B cell (primary cell): ENCODE measurements around the gene FGF3. TPM values are rescaled to one million over a fixed set of nuclear protein-coding genes. Genes with fewer than 3 reads are reported as not detected.

Experiments used
- ATAC-seq: fragments of 200-7000 bp; cut with Tn5 transposase; one replicate; pipeline ENCODE4 v1.10.0; 2021; ENCODE audit warnings: low read depth, mild to moderate bottlenecking, moderate number of reproducible peaks, moderate library complexity
- CTCF ChIA-PET: fragments of 350-600 bp; sonication (Branson Sonifier 250); formaldehyde crosslinking; loops from one replicate; lab custom pipeline; 2021; ENCODE audit warnings: antibody characterized with exemption, inconsistent platforms; lab: Charles Lee
- POLR2A ChIA-PET: fragments of 350-600 bp; sonication (Branson Sonifier 250); formaldehyde crosslinking; loops from one replicate; lab custom pipeline; 2021; ENCODE audit warnings: antibody characterized with exemption; lab: Charles Lee
- DNase-seq: peaks from one replicate; pipeline ENCODE4 v3.0.0; 2013
- H2AFZ ChIP-seq: 2 replicates; pipeline ENCODE4 v1.6.1; 2012; ENCODE audit warnings: mild to moderate bottlenecking, low read depth, low read length; ENCODE audit not compliant: insufficient read depth, poor library complexity, severe bottlenecking
- H3K27ac ChIP-seq, 2 donors: 1 replicate in 1 of 2; 2 replicates in 1 of 2; pipeline ENCODE4 v1.5.1; 2012 to 2013; ENCODE audit warnings: low read length in 2 of 2, mild to moderate bottlenecking in 2 of 2, moderate library complexity in 1 of 2
- H3K27me3 ChIP-seq, 4 experiments: fragments of 200-600 bp in 1 of 4; sonication (generic) in 1 of 4; replicated peaks in 1 of 4; 1 replicate in 2 of 4; 2 replicates in 2 of 4; pipeline versions ENCODE4 v1.6.1 to v1.7.0; 2013 to 2016; ENCODE audit warnings: low read length in 3 of 4, mild to moderate bottlenecking in 2 of 4, mixed read lengths in 1 of 4, moderate library complexity in 1 of 4; ENCODE audit not compliant: insufficient read depth in 4 of 4, control insufficient read depth in 3 of 4; ENCODE audit errors: control extremely low read depth in 1 of 4
- H3K36me3 ChIP-seq, 2 experiments: replicated peaks in 1 of 2; 1 replicate in 1 of 2; 2 replicates in 1 of 2; pipeline versions ENCODE4 v1.6.1 to v1.7.1; 2013; ENCODE audit warnings: low read length in 1 of 2; ENCODE audit not compliant: insufficient read depth in 2 of 2, control insufficient read depth in 1 of 2; ENCODE audit errors: control extremely low read depth in 1 of 2, extremely low read depth in 1 of 2
- H3K4me1 ChIP-seq, 2 donors: fragments of 200-600 bp in 1 of 2; sonication (generic) in 1 of 2; 1 replicate in 1 of 2; 2 replicates in 1 of 2; pipeline versions ENCODE4 v1.5.1 to v1.6.1; 2013 to 2017; ENCODE audit warnings: low read length in 2 of 2; ENCODE audit not compliant: control insufficient read depth in 2 of 2, insufficient read depth in 2 of 2
- H3K4me2 ChIP-seq: replicated peaks from 2 replicates; pipeline ENCODE3; 2012; ENCODE audit warnings: mild to moderate bottlenecking, low read depth, low read length; ENCODE audit not compliant: poor library complexity, severe bottlenecking
- H3K4me3 ChIP-seq, 5 experiments: fragments of 200-600 bp in 1 of 5; sonication (generic) in 1 of 5; 1 replicate in 3 of 5; 2 replicates in 2 of 5; pipeline versions ENCODE4 v1.5.1 to v1.7.0; 2011 to 2016; ENCODE audit warnings: low read length in 4 of 5, mild to moderate bottlenecking in 4 of 5, low read depth in 2 of 5, control low read depth in 1 of 5, moderate library complexity in 1 of 5; ENCODE audit not compliant: insufficient read depth in 1 of 5; ENCODE audit errors: control extremely low read depth in 1 of 5, extremely low read depth in 1 of 5
- H3K79me2 ChIP-seq: fragments of 200-600 bp; sonication (generic); one replicate; pipeline ENCODE4 v1.6.0; 2016; ENCODE audit warnings: low read length; ENCODE audit not compliant: control insufficient read depth, insufficient read depth
- H3K9ac ChIP-seq: fragments of 200-600 bp; sonication (generic); 2 replicates; pipeline ENCODE4 v1.6.1; 2017; ENCODE audit warnings: mild to moderate bottlenecking, low read length, moderate library complexity
- H3K9me3 ChIP-seq, 3 donors: one replicate each; pipeline versions ENCODE4 v1.6.1 to v1.7.1; 2013; ENCODE audit warnings: low read length in 2 of 3; ENCODE audit not compliant: control insufficient read depth in 2 of 3, insufficient read depth in 1 of 3; ENCODE audit errors: control extremely low read depth in 1 of 3
- H4K20me1 ChIP-seq: 2 replicates; pipeline ENCODE4 v1.6.0; 2012; ENCODE audit warnings: mild to moderate bottlenecking, low read length; ENCODE audit not compliant: insufficient read depth, control insufficient read depth, poor library complexity, severe bottlenecking
- H3K27ac Mint-ChIP-seq: one replicate; pipeline ENCODE4 v1.8.0; 2021; ENCODE audit warnings: mixed read lengths
- H3K27me3 Mint-ChIP-seq: one replicate; pipeline ENCODE4 v1.8.0; 2021; ENCODE audit warnings: mixed read lengths
- H3K4me1 Mint-ChIP-seq: one replicate; pipeline ENCODE4 v1.8.0; 2021; ENCODE audit warnings: mixed read lengths
- H3K4me3 Mint-ChIP-seq: one replicate; pipeline ENCODE4 v1.8.0; 2021; ENCODE audit warnings: mixed read lengths
- H3K9me3 Mint-ChIP-seq: one replicate; pipeline ENCODE4 v1.8.0; 2022; ENCODE audit warnings: mixed read lengths; ENCODE audit not compliant: insufficient read depth
- CTCF ChIP-seq: fragments of 200-600 bp; IDR thresholded peaks from one replicate; pipeline ENCODE4 v1.8.0; 2022; ENCODE audit warnings: antibody characterized with exemption, mild to moderate bottlenecking
- EZH2 ChIP-seq: IDR thresholded peaks from 2 replicates; pipeline ENCODE4 v1.6.1; 2012; ENCODE audit warnings: borderline replicate concordance, low read depth, mild to moderate bottlenecking, moderate library complexity, low read length; ENCODE audit not compliant: insufficient read depth, poor library complexity, severe bottlenecking
- WGBS: methylation state at CpG from one replicate; pipeline ENCODE4 v1.1.5; 2013; ENCODE audit warnings: missing lambda C conversion rate; ENCODE audit not compliant: insufficient coverage; 5-methylcytosine and 5-hydroxymethylcytosine counted together
- intact Hi-C: fragments of 100-400 bp; cut with micrococcal nuclease; formaldehyde crosslinking; loops from one replicate; pipeline ENCODE4 v1.10.0; 2022
- polyA plus RNA-seq: library from polyadenylated mRNA; depleted of rRNA; stranded (reverse); fragments of >200 nt; gene quantifications from 2 replicates; pipeline ENCODE4 v1.2.3, GENCODE V29; 2012
- total RNA-seq, 2 donors: library from RNA; stranded (reverse); fragments of 120-200 nt in 1 of 2; gene quantifications; 1 replicate in 1 of 2; 2 replicates in 1 of 2; pipeline versions ENCODE4 v1.2.3 to v1.2.4, GENCODE V29; 2013 to 2022

The FGF3 gene
- total and polyA plus RNA-seq, 2 donors (not counting 1 experiment from before 2014, with no cell fraction given) = not detected

- H3K4me3 ChIP-seq = no peak overlapping the region
- TF ChIP-seq CTCF = no peak
- no peak for TF ChIP-seq EZH2
- Mint-ChIP-seq H3K9me3 (no peaks in the 10 kb centered on the region), H3K27me3 (peaks cover 21% of the 10 kb centered on the region), H3K4me1 (no peaks in the 10 kb centered on the region), H3K27ac (no peak overlapping the region), H3K4me3 (no peak overlapping the region)
- WGBS = 84% methylated on average over 5 of the region's 8 CpGs
- H3K36me3 ChIP-seq = no peaks in the 10 kb centered on the region
- CTCF ChIA-PET = no interaction called here
- no peak for ATAC-seq
- intact Hi-C loops = no loop called here
- no peak overlapping the region for H3K9ac ChIP-seq
- H3K27ac ChIP-seq = no peak overlapping the region
- H4K20me1 ChIP-seq = no peaks in the 10 kb centered on the region
- DNase-seq = no peak
- no peaks in the 10 kb centered on the region for H3K79me2 ChIP-seq
- no peak overlapping the region for H2AFZ ChIP-seq
- no peaks in the 10 kb centered on the region for H3K9me3 ChIP-seq
- H3K4me1 ChIP-seq = no peaks in the 10 kb centered on the region
- peaks cover 0 to 8% (median under 1%) of the 10 kb centered on the region in 4 experiments for H3K27me3 ChIP-seq
- H3K4me2 ChIP-seq = no peak overlapping the region
- POLR2A ChIA-PET = no interaction called here
Measured at GRCh38 chr11:69781241-69781640, 38.0 kb downstream of the FGF3 start.

- 87% methylated on average over 8 of the region's 8 CpGs for WGBS
- intact Hi-C loops = no loop called here
- no peak overlapping the region for H2AFZ ChIP-seq
- H3K4me1 ChIP-seq = peaks cover 0 to 2% of the 10 kb centered on the region in 2 donors
- Mint-ChIP-seq H3K27me3 (peaks cover 23% of the 10 kb centered on the region), H3K4me3 (no peak overlapping the region), H3K4me1 (no peaks in the 10 kb centered on the region), H3K27ac (no peak overlapping the region), H3K9me3 (no peaks in the 10 kb centered on the region)
- H3K79me2 ChIP-seq = no peaks in the 10 kb centered on the region
- no peaks in the 10 kb centered on the region for H3K9me3 ChIP-seq
- TF ChIP-seq EZH2 (no peak), CTCF (no peak)
- H4K20me1 ChIP-seq = no peaks in the 10 kb centered on the region
- no peak overlapping the region for H3K9ac ChIP-seq
- H3K27ac ChIP-seq = no peak overlapping the region
- peaks cover 0 to 22% (median 2%) of the 10 kb centered on the region in 4 experiments for H3K27me3 ChIP-seq
- ChIA-PET CTCF (no interaction called here), POLR2A (no interaction called here)
- H3K4me2 ChIP-seq = no peak overlapping the region
- ATAC-seq (no peak), DNase-seq (no peak)
- H3K36me3 ChIP-seq = no peaks in the 10 kb centered on the region
- H3K4me3 ChIP-seq = no peak overlapping the region
Measured at GRCh38 chr11:69778373-69778772, 40.8 kb downstream of the FGF3 start.
